ENCODE measurements around the gene BSN. TPM values are rescaled to one million over a fixed set of nuclear protein-coding genes. Genes with fewer than 3 reads are reported as not detected.

The BSN gene
- total RNA-seq, 1 donor from 2014 or later: not detected

DNA sequence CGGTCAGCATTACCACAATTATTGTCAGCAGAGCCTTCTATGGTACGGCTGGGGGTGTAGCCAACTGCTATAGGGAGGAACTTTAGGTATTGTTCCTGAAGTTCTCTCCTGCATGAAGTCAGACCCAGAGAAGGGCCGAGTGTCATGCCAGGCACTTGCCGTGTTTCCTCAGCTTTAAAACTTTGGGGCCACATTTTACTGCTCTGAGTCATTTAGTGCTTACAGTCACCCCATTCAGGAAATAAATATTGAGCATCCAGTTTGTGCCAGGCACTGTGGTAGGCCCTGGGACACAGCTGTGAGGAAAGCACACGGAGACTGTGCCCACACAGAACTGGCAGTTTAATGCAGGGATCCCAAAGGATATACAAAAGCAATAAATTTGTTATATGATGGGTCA is 65.4 kb downstream of the BSN start:
- Histone ChIP-seq H3K27me3 (ENCODE audit: control insufficient read depth, insufficient read depth, low read length) (peaks cover 2% of the 10 kb centered on the region), H3K4me3 (ENCODE audit: low read depth, low read length) (no peak overlapping the region), H3K36me3 (ENCODE audit: control insufficient read depth, insufficient read depth, low read length) (no peaks in the 10 kb centered on the region)
- FAIRE-seq (no peak), DNase-seq (ENCODE audit: low read depth) (no peak)
- TF ChIP-seq, protein P1, sequence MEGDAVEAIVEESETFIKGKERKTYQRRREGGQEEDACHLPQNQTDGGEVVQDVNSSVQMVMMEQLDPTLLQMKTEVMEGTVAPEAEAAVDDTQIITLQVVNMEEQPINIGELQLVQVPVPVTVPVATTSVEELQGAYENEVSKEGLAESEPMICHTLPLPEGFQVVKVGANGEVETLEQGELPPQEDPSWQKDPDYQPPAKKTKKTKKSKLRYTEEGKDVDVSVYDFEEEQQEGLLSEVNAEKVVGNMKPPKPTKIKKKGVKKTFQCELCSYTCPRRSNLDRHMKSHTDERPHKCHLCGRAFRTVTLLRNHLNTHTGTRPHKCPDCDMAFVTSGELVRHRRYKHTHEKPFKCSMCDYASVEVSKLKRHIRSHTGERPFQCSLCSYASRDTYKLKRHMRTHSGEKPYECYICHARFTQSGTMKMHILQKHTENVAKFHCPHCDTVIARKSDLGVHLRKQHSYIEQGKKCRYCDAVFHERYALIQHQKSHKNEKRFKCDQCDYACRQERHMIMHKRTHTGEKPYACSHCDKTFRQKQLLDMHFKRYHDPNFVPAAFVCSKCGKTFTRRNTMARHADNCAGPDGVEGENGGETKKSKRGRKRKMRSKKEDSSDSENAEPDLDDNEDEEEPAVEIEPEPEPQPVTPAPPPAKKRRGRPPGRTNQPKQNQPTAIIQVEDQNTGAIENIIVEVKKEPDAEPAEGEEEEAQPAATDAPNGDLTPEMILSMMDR (IDR thresholded peaks at IDR 0.05; ENCODE audit: insufficient read depth, low read length, severe bottlenecking): no peak

DNA sequence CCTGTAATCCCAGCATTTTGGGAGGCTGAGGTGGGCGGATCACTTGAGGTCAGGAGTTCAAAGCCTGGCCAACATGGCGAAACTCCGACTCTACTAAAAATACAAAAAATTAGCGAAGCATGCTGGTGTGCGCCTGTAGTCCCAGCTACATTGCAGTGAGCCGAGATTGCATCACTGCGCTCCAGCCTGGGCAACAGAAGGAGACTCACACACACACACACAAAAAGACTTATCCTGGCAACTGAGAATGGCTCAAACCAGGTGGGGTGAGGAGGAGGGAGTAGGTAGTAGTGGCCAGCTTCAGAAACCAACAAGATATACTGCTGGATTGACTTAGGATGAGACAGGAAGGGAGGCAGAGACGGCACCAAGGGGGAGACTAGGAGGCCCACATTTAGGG is 66.5 kb downstream of the BSN start:
- FAIRE-seq: peak; percentile 23

GRCh38 chr3:49623071-49623470 is 68.8 kb downstream of the BSN start:
- H3K4me3 ChIP-seq (ENCODE audit: low read depth, low read length): no peak overlapping the region
- no peak for DNase-seq (ENCODE audit: low read depth)
- peaks cover 2% of the 10 kb centered on the region for H3K27me3 ChIP-seq (ENCODE audit: control insufficient read depth, insufficient read depth, low read length)
- TF ChIP-seq, protein P1 (IDR thresholded peaks at IDR 0.05; ENCODE audit: insufficient read depth, low read length, severe bottlenecking): no peak
- FAIRE-seq: no peak
- H3K36me3 ChIP-seq (ENCODE audit: control insufficient read depth, insufficient read depth, low read length): no peaks in the 10 kb centered on the region

More for the DNA sequence above, 66.5 kb downstream of the BSN start:
- Histone ChIP-seq H3K27me3 (ENCODE audit: control insufficient read depth, insufficient read depth, low read length) (peaks cover 2% of the 10 kb centered on the region), H3K36me3 (ENCODE audit: control insufficient read depth, insufficient read depth, low read length) (no peaks in the 10 kb centered on the region), H3K4me3 (ENCODE audit: low read depth, low read length) (no peak overlapping the region)
- TF ChIP-seq, protein P1 (IDR thresholded peaks at IDR 0.05; ENCODE audit: insufficient read depth, low read length, severe bottlenecking): no peak
- no peak for DNase-seq (ENCODE audit: low read depth)

DNA sequence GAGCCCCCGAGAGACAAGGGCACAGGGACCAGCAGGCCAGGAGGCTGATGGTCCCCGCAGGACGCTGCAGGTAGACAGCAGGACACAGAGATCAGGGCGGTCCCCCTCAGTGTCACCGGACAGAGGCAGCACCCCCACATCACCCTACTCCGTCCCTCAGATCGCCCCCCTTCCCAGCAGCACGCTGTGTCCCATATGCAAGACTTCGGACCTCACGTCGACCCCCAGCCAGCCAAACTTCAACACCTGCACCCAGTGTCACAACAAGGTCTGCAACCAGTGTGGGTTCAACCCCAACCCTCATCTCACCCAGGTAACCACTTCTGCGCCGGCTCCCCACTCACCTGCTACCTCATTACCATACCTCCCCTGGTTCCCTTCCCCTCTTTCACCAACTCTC is 70.8 kb downstream of the BSN start:
- FAIRE-seq: no peak
- DNase-seq (ENCODE audit: low read depth): no peak
- TF ChIP-seq, protein P1 (IDR thresholded peaks at IDR 0.05; ENCODE audit: insufficient read depth, low read length, severe bottlenecking): no peak

GRCh38 chr3:49626101-49626581 is 71.9 kb downstream of the BSN start:
- DNase-seq (ENCODE audit: low read depth) (no peak), FAIRE-seq (no peak)
- Histone ChIP-seq H3K36me3 (ENCODE audit: control insufficient read depth, insufficient read depth, low read length) (no peaks in the 10 kb centered on the region), H3K27me3 (ENCODE audit: control insufficient read depth, insufficient read depth, low read length) (peaks cover 2% of the 10 kb centered on the region), H3K4me3 (ENCODE audit: low read depth, low read length) (no peak overlapping the region)
- TF ChIP-seq, protein P1 (IDR thresholded peaks at IDR 0.05; ENCODE audit: insufficient read depth, low read length, severe bottlenecking): no peak

More for the DNA sequence above, 70.8 kb downstream of the BSN start:
- Histone ChIP-seq H3K4me3 (ENCODE audit: low read depth, low read length) (no peak overlapping the region), H3K36me3 (ENCODE audit: control insufficient read depth, insufficient read depth, low read length) (no peaks in the 10 kb centered on the region), H3K27me3 (ENCODE audit: control insufficient read depth, insufficient read depth, low read length) (peaks cover 2% of the 10 kb centered on the region)

- Histone ChIP-seq H3K4me3 (ENCODE audit: low read depth, low read length) (no peak overlapping the region), H3K27me3 (ENCODE audit: control insufficient read depth, insufficient read depth, low read length) (peaks cover 2% of the 10 kb centered on the region), H3K36me3 (ENCODE audit: control insufficient read depth, insufficient read depth, low read length) (no peaks in the 10 kb centered on the region)
- TF ChIP-seq, protein P1 (IDR thresholded peaks at IDR 0.05; ENCODE audit: insufficient read depth, low read length, severe bottlenecking): no peak
- no peak for FAIRE-seq
- DNase-seq (ENCODE audit: low read depth): no peak
These were observed 72.5 kb downstream of the BSN start for GRCh38 chr3:49626796-49627195.
